H9 (cell line): ENCODE measurements around the gene MGLL. TPM values are rescaled to one million over a fixed set of nuclear protein-coding genes. Genes with fewer than 3 reads are reported as not detected.

ENCODE experiments used
- DNase-seq: peaks from one replicate; pipeline ENCODE4 v3.0.0-alpha.2; 2017
- H2AFZ ChIP-seq: one replicate; pipeline ENCODE4 v1.6.1; 2013; ENCODE audit warnings: mild to moderate bottlenecking, low read length, control low read depth, moderate library complexity
- H2AK5ac ChIP-seq: 2 replicates; pipeline ENCODE4 v1.6.1; 2013; ENCODE audit warnings: low read length, control low read depth, mixed read lengths; ENCODE audit not compliant: insufficient read length
- H2BK120ac ChIP-seq: one replicate; pipeline ENCODE4 v1.6.1; 2013; ENCODE audit warnings: low read depth, mild to moderate bottlenecking, low read length, control low read depth, inconsistent platforms; ENCODE audit not compliant: poor library complexity, severe bottlenecking
- H2BK12ac ChIP-seq: 2 replicates; pipeline ENCODE4 v1.6.1; 2013; ENCODE audit warnings: low read length, control low read depth, mixed read lengths, low read depth; ENCODE audit not compliant: insufficient read length
- H2BK15ac ChIP-seq: 2 replicates; pipeline ENCODE4 v1.6.1; 2013; ENCODE audit warnings: low read depth, low read length, control low read depth
- H2BK20ac ChIP-seq: one replicate; pipeline ENCODE4 v1.6.1; 2013; ENCODE audit warnings: low read depth, mild to moderate bottlenecking, low read length, control low read depth, inconsistent platforms; ENCODE audit not compliant: poor library complexity, severe bottlenecking
- H2BK5ac ChIP-seq: 2 replicates; pipeline ENCODE4 v1.6.1; 2013; ENCODE audit warnings: low read length, control low read depth, mixed read lengths; ENCODE audit not compliant: insufficient read length
- H3K14ac ChIP-seq: 2 replicates; pipeline ENCODE4 v1.6.1; 2013; ENCODE audit warnings: low read length, control low read depth; ENCODE audit not compliant: insufficient read depth
- H3K18ac ChIP-seq: 2 replicates; pipeline ENCODE4 v1.6.1; 2013; ENCODE audit warnings: low read depth, mild to moderate bottlenecking, mixed read lengths, low read length, control low read depth; ENCODE audit not compliant: insufficient read length
- H3K23ac ChIP-seq: 2 replicates; pipeline ENCODE4 v1.6.1; 2013; ENCODE audit warnings: low read length, control low read depth, mixed read lengths, low read depth; ENCODE audit not compliant: insufficient read length
- H3K23me2 ChIP-seq: 2 replicates; pipeline ENCODE4 v1.6.1; 2013; ENCODE audit warnings: low read depth, mild to moderate bottlenecking, mixed read lengths, low read length, control low read depth; ENCODE audit not compliant: insufficient read length, poor library complexity, severe bottlenecking
- H3K27ac ChIP-seq: 2 replicates; pipeline ENCODE4 v1.5.1; 2013; ENCODE audit warnings: low read length, control low read depth, mixed read lengths, low read depth; ENCODE audit not compliant: insufficient read length
- H3K27me3 ChIP-seq: 2 replicates; pipeline ENCODE4 v1.6.1; 2013; ENCODE audit warnings: low read length, control low read depth, inconsistent platforms; ENCODE audit not compliant: insufficient read depth
- H3K4ac ChIP-seq: 2 replicates; pipeline ENCODE4 v1.6.1; 2013; ENCODE audit warnings: low read depth, mild to moderate bottlenecking, control low read depth, inconsistent platforms, low read length, moderate library complexity
- H3K4me1 ChIP-seq: 2 replicates; pipeline ENCODE4 v1.6.1; 2013; ENCODE audit warnings: low read length, control low read depth, inconsistent platforms; ENCODE audit not compliant: insufficient read depth
- H3K4me2 ChIP-seq: 2 replicates; pipeline ENCODE4 v1.6.1; 2013; ENCODE audit warnings: low read length, control low read depth, mixed read lengths; ENCODE audit not compliant: insufficient read length, insufficient read depth
- H3K56ac ChIP-seq: 2 replicates; pipeline ENCODE4 v1.6.1; 2013; ENCODE audit warnings: low read depth, mild to moderate bottlenecking, mixed read lengths, low read length, control low read depth; ENCODE audit not compliant: insufficient read length
- H3K79me1 ChIP-seq: 2 replicates; pipeline ENCODE4 v1.6.1; 2013; ENCODE audit warnings: low read depth, mild to moderate bottlenecking, moderate library complexity, low read length, control low read depth, inconsistent platforms; ENCODE audit not compliant: insufficient read depth, poor library complexity, severe bottlenecking
- H3K79me2 ChIP-seq: 2 replicates; pipeline ENCODE4 v1.6.1; 2013; ENCODE audit warnings: low read length, control low read depth, inconsistent platforms; ENCODE audit not compliant: insufficient read depth
- H3K9ac ChIP-seq: 2 replicates; pipeline ENCODE4 v1.6.1; 2013; ENCODE audit warnings: low read length, control low read depth, mixed read lengths; ENCODE audit not compliant: insufficient read length; ENCODE audit errors: extremely low read depth
- H3K9me3 ChIP-seq: one replicate; pipeline ENCODE4 v1.6.1; 2013; ENCODE audit warnings: low read depth, low read length, inconsistent platforms; ENCODE audit not compliant: control insufficient read depth
- H3T11ph ChIP-seq: one replicate; pipeline ENCODE4 v1.6.1; 2013; ENCODE audit warnings: mild to moderate bottlenecking, low read length, control low read depth, inconsistent platforms
- H4K20me1 ChIP-seq: one replicate; pipeline ENCODE4 v1.6.1; 2013; ENCODE audit not compliant: control insufficient read depth, insufficient read length, insufficient read depth
- H4K5ac ChIP-seq: 2 replicates; pipeline ENCODE4 v1.6.1; 2013; ENCODE audit warnings: low read depth, mild to moderate bottlenecking, mixed read lengths, low read length, control low read depth; ENCODE audit not compliant: insufficient read length
- H4K8ac ChIP-seq: replicated peaks from 2 replicates; pipeline ENCODE4 v1.6.1; 2013; ENCODE audit warnings: low read length, control low read depth, mixed read lengths, low read depth; ENCODE audit not compliant: insufficient read length
- H4K91ac ChIP-seq: 2 replicates; pipeline ENCODE4 v1.6.1; 2013; ENCODE audit warnings: low read depth, mild to moderate bottlenecking, moderate library complexity, mixed read lengths, low read length, control low read depth; ENCODE audit not compliant: insufficient read length
- H3K27ac Mint-ChIP-seq, 3 experiments: 2 replicates in 2 of 3; 3 replicates in 1 of 3; pipeline ENCODE4 v1.8.0; 2020 to 2021; ENCODE audit warnings: mixed read lengths in 3 of 3, mild to moderate bottlenecking in 1 of 3, moderate library complexity in 1 of 3
- H3K27me3 Mint-ChIP-seq: 2 replicates; pipeline ENCODE4 v1.8.0; 2021; ENCODE audit warnings: low read depth, mild to moderate bottlenecking, moderate library complexity, mixed read lengths
- H3K36me3 Mint-ChIP-seq, 3 experiments: 2 replicates in 2 of 3; 3 replicates in 1 of 3; pipeline ENCODE4 v1.8.0; 2020 to 2021; ENCODE audit warnings: low read depth in 3 of 3, mixed read lengths in 3 of 3; ENCODE audit not compliant: insufficient read depth in 1 of 3
- H3K4me1 Mint-ChIP-seq, 2 experiments: 2 replicates each; pipeline ENCODE4 v1.8.0; 2020; ENCODE audit warnings: mixed read lengths in 2 of 2
- H3K4me3 Mint-ChIP-seq, 2 experiments: 2 replicates in 1 of 2; 3 replicates in 1 of 2; pipeline ENCODE4 v1.8.0; 2020 to 2021; ENCODE audit warnings: mild to moderate bottlenecking in 2 of 2, mixed read lengths in 2 of 2, moderate library complexity in 1 of 2
- H3K9me3 Mint-ChIP-seq, 2 experiments: 2 replicates in 1 of 2; 3 replicates in 1 of 2; pipeline ENCODE4 v1.8.0; 2020; ENCODE audit warnings: mild to moderate bottlenecking in 2 of 2, mixed read lengths in 2 of 2, moderate library complexity in 1 of 2
- WGBS: extraction: QIAGEN DNeasy Blood & Tissue Kit; methylation state at CpG from one replicate; pipeline ENCODE4 v1.1.7; 2013; ENCODE audit warnings: missing lambda C conversion rate, low lambda C conversion rate, mixed read lengths; ENCODE audit not compliant: insufficient read length; ENCODE audit errors: extremely low coverage; 5-methylcytosine and 5-hydroxymethylcytosine counted together
- total RNA-seq: library from RNA; stranded (reverse); gene quantifications from 2 replicates; pipeline ENCODE4 v1.2.1, GENCODE V29; 2021
- TF ChIP-seq, protein P1 (sequence below): fragments of 200-600 bp; sonication (generic); conservative IDR thresholded peaks from 3 replicates; pipeline ENCODE4 v1.8.0; 2021; ENCODE audit warnings: antibody characterized with exemption, mild to moderate bottlenecking

The MGLL gene
- total RNA-seq, 1 experiment from 2014 or later = 0.11 TPM

GRCh38 chr3:127692501-127693335 lies 129.6 kb downstream of the MGLL start:
- H2BK5ac ChIP-seq = no peak overlapping the region
- H3K4me1 Mint-ChIP-seq = peaks cover 16 to 30% of the 10 kb centered on the region in 2 experiments
- H3K23ac ChIP-seq = no peak overlapping the region
- H3K79me2 ChIP-seq = no peaks in the 10 kb centered on the region
- no peaks in the 10 kb centered on the region for H3K27me3 Mint-ChIP-seq
- no peaks in the 10 kb centered on the region for H3K79me1 ChIP-seq
- DNase-seq = no peak
- no peak overlapping the region for H3K14ac ChIP-seq
- no peak overlapping the region for H2BK20ac ChIP-seq
- no peak overlapping the region for H3K56ac ChIP-seq
- WGBS = no CpG with 5 or more reads among the region's 21 CpGs
- H3T11ph ChIP-seq = no peak overlapping the region
- H4K91ac ChIP-seq = no peak overlapping the region
- H4K20me1 ChIP-seq = no peaks in the 10 kb centered on the region
- H3K4me2 ChIP-seq = no peak overlapping the region
- H3K9me3 ChIP-seq = no peaks in the 10 kb centered on the region
- H3K4me1 ChIP-seq = no peaks in the 10 kb centered on the region; the same call in 1 of the 2 replicates
- H3K9ac ChIP-seq = no peak overlapping the region
- H3K27me3 ChIP-seq = no peaks in the 10 kb centered on the region
- H3K27ac Mint-ChIP-seq = no peak overlapping the region
- no peak overlapping the region for H3K4ac ChIP-seq
- no peaks in the 10 kb centered on the region for H3K9me3 Mint-ChIP-seq
- no peak overlapping the region for H3K18ac ChIP-seq
- no peak overlapping the region for H2AFZ ChIP-seq
- no peak overlapping the region for H2BK120ac ChIP-seq
- no peak overlapping the region for H3K27ac ChIP-seq
- H3K23me2 ChIP-seq = no peaks in the 10 kb centered on the region
- no peak overlapping the region; a peak in 1 of 5 replicates for H3K4me3 Mint-ChIP-seq
- H2BK15ac ChIP-seq = no peak overlapping the region
- TF ChIP-seq, protein P1, sequence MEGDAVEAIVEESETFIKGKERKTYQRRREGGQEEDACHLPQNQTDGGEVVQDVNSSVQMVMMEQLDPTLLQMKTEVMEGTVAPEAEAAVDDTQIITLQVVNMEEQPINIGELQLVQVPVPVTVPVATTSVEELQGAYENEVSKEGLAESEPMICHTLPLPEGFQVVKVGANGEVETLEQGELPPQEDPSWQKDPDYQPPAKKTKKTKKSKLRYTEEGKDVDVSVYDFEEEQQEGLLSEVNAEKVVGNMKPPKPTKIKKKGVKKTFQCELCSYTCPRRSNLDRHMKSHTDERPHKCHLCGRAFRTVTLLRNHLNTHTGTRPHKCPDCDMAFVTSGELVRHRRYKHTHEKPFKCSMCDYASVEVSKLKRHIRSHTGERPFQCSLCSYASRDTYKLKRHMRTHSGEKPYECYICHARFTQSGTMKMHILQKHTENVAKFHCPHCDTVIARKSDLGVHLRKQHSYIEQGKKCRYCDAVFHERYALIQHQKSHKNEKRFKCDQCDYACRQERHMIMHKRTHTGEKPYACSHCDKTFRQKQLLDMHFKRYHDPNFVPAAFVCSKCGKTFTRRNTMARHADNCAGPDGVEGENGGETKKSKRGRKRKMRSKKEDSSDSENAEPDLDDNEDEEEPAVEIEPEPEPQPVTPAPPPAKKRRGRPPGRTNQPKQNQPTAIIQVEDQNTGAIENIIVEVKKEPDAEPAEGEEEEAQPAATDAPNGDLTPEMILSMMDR = no peak
- H4K5ac ChIP-seq = no peak overlapping the region
- no peak overlapping the region for H2BK12ac ChIP-seq
- no peak overlapping the region for H2AK5ac ChIP-seq
- no peak overlapping the region for H4K8ac ChIP-seq
- no peaks in the 10 kb centered on the region for H3K36me3 Mint-ChIP-seq
